NCI-H345 treated with DMSO at 0.1 percent for 48 hours (cell line): ENCODE data around the gene HSPE1.
A peak's percentile ranks its signal among the peaks of the same experiment; 100 is the strongest.
"Not testable (repeated sequence)": the region's sequence is repeated elsewhere in the genome, so short reads cannot be mapped to it uniquely, and the experiment has no call there.

Experiments
- DNase-seq: peaks from one replicate; lab custom pipeline; 2025; ENCODE audit not compliant: unreplicated experiment; lab: John Stamatoyannopoulos, UW

Gene HSPE1

DNA sequence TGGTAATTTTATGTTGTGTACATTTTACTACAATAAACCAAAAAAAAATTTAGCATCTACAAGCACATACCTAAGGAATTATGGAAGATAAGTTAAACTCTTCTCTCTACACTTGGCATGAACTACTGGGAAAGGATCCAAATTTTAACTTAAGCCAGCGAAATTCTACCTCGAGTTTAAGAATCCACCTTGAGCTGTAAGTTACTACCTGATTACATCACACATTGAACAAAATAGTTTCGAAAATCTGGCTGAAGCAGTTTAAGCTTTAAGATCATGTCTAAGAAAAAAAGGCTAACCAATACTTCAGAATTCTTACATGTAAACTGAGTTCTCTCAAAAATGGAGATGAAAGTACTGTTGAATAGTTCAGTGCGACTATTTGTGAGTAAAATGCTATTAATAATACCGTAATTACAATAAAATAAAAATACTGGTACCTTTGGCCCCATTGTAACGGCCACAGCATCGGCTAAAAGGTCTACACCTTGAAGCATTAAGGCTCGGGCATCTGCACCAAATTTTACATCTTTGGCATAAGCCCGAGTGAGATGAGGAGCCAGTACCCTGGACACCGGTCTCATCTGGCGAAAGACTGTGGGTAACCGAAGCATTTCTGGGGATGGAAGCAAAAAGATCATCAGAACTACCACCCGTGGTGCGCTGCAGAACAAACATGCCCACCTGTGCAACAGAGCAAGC lies 1.8 kb upstream of the HSPE1 start:
- no peak for DNase-seq

GRCh38 chr2:197498937-197499593 lies 1.1 kb upstream of the HSPE1 start:
- DNase-seq: no peak

DNA sequence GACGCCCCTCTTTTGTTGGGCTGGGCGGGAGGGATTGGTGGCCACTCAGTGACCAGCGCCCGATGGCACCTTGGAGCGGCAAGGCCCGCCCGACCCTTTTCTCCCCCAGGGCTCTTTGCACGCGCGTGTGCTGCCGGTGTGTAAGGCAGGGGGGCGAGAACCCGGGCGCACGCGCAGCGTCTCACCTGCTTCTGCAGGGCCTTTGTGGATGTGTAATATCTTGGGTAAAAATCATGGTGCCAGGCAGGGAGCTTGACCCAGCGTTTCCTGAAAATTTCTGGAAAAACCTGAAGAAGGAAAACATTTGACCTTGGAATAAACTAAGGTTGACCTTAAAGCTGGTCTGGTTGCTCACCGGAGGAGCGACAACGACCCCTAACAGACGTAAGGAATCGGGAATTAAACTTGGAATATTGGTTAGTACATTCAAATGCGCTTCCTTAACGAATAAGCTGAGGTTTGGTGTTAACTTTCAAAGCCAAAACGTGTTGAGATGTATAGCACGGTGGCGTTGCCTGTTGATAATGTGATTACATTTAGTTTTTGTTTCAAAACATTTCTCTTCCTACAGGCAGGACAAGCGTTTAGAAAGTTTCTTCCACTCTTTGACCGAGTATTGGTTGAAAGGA lies 438 bp downstream of the HSPE1 start:
- no peak for DNase-seq

DNA sequence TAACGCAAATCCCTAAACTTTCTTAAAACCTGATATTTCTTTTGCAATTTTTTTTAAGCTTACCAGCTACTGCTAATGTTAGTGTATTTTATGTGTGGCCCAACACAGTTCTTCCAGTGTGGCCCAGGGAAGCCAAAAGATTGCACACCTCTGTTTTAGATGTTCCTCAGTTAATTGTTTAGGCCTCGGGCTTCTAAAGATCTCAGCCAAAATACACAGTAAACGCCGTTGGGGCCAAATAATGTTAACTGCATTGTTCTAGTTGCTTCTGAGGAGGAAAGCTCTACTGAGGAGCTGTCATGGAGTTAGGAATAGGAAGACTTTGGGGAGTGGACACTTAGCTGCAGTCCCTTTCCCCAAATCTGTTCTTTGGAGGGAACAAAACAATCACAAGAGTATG lies 2.0 kb downstream of the HSPE1 start:
- no peak for DNase-seq

DNA sequence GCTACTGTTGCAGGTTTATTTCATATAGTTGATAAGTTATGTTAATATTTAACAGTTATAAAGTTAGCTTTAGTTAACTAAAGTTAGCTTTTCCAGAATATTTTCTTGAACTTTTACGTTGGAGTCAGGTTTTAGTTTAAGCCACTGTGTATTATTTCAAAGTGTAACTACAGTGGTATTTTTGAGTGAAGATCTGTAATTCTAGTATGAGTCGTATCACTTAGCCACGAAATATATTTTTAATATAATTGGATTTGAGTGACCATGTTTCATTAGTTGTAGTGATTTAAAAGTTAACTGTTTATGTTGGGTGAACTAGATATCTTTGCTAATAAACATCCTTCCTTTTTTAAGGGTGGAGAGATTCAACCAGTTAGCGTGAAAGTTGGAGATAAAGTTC lies 2.5 kb downstream of the HSPE1 start:
- no peak for DNase-seq

- DNase-seq: no peak
Observed at GRCh38 chr2:197504000-197504399, 3.8 kb downstream of the HSPE1 start.

DNA sequence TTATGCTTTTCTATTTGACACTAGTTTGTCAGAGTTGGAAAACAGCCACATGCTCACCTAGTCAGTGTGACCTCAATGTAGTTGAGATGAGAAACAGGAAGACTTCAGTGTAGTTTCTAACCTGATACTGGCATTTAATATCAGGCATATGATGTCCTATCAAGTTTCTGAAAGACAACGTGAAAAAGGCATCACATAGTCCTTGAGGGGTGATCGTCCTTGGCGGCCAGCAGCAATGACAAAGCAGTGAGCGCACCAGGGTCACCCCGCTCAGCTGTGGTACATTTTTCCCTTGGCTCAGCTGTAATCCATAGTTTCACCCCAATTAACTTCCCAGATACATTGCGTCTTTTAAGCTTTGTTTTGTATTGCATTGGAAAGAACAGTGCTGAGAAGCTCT lies 4.3 kb downstream of the HSPE1 start:
- no peak for DNase-seq

GRCh38 chr2:197506658-197507057 lies 6.5 kb downstream of the HSPE1 start:
- DNase-seq: no peak

GRCh38 chr2:197513915-197514314 lies 13.7 kb downstream of the HSPE1 start:
- DNase-seq: no peak

DNA sequence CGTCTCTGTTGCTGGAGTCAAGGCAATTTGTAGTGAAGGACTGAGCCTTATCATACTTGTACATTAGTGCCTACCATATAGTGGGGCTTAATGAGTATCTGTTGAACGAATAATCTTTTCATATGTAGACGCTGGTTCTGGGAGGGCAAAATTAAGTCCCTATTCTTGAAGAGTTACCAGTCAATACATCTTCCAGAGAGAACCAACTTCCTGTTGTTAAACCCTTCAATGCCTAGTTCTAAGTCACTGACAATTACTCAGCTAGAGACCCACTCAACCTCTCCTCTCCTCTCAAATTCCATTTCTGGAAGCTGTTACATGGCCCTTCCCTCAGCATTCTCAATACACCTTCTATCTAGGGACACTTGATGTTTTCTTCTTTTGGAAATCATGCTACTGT lies 14.6 kb downstream of the HSPE1 start:
- DNase-seq: no peak

- peak; percentile 28 for DNase-seq
Observed at GRCh38 chr2:197515315-197515738, 15.1 kb downstream of the HSPE1 start.

DNA sequence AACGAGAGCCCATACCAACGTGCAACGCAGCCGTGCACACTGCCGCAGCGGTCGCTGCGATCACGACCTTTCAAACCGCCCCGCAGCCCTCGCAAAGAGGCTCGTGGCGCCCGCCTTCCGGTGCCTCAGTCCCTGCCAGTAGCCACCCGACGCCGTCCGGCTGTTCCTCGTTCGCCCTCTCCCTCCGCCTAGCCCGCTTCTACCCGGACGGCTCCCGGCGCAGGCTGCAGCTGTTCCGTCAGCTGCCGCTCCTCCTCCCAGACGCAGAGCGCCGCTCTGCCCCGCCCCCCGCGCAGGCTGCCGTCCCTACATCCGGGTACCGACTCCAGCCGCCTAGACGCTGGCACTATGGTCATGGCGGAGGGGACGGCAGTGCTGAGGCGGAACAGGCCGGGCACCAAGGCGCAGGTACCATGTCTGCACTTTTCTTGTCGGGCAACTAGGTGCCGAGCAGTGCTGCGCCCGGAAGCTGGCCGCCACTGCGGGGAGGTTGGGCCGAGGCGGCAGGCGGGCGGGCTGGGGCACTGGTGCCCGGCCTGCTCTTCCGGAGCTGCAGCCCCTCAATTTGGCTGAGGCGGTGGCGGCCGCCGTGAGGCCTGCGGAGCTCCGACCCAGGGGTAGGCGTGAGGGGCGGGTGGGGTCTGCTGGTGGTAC lies 15.7 kb downstream of the HSPE1 start, which contains the start of gene MOB4:
Gene MOB4 (plus strand): TSS at position 328 of the 654 bp plus-strand sequence. CDS start 21 bp downstream, at position 349.
- DNase-seq: peak; percentile 91

DNA sequence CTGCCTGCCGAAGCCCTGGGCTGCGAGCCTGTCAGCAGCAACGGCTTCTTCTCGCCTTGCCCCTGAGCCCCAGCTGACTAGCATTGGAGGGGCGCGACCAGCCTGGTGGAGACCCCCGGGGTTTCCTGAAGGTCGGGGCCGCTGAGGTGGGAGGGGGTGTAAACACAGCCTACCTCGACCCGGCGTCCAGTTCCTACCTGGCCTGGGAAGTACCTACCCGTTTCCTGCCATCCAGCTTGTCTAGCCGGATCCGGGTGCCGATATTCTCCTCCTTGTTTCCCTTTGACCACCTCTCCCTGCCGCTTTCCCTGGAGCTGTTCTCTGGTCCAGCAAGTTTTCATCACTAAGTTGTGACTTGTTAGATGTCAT lies 16.2 kb downstream of the HSPE1 start:
- DNase-seq: no peak

DNA sequence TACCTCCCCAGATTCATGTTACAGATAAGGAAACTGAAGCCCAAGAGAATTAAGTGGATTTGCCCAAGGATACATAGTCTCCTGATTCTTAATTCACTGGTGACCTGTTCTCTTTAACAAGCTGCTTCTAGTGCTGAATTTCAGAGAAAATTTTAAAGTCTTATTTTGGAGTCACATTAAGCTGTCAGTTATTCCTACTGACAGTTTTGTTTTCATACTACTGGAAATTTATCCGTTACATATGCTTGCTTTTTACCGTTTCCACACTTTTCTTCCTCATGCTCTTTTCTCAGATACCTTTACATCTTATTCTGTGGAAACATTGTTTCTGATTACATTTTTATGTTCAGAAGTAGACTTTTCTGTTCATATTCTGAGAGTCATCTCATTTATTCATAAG lies 17.0 kb downstream of the HSPE1 start:
- no peak for DNase-seq

- DNase-seq: no peak
Observed at GRCh38 chr2:197538412-197538811, 38.2 kb downstream of the HSPE1 start.

GRCh38 chr2:197539734-197540133 lies 39.6 kb downstream of the HSPE1 start:
- no peak for DNase-seq

DNA sequence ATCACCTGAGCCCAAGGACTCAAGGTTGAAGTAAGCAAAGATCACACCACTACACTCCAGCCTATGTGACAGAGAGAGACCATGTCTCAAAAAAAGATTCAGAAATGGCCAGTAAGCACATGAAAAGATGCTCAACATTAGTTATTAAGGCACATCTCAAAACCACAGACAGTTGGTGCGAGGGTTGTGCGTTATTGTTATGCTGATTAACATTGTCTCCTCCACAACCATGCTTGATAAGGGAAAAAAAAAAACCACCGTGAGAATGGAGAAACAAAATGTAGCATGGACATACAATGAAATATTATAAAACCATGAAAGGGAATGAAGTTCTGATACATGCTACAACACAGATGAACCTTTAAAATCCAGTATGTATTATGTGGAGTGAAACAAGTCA lies 43.0 kb downstream of the HSPE1 start:
- no peak for DNase-seq

- DNase-seq: no peak
Observed at GRCh38 chr2:197547163-197547900, 47.2 kb downstream of the HSPE1 start.

- no peak for DNase-seq
Observed at GRCh38 chr2:197548582-197548981, 48.4 kb downstream of the HSPE1 start.

GRCh38 chr2:197551260-197551659 lies 51.1 kb downstream of the HSPE1 start:
- not testable (repeated sequence) for DNase-seq
